Esophagus squamous epithelium (tissue), 4 donors: Measurements from ENCODE around the gene ULK4.

ENCODE experiments used
- CTCF ChIP-seq, 6 experiments: fragments of 450-650 bp in 4 of 6; fragments of 200-600 bp in 2 of 6; sonication (generic) in 2 of 6; IDR thresholded peaks; one replicate each; pipeline ENCODE4 v1.5.1; 2016 to 2019; ENCODE audit warnings: antibody characterized with exemption in 6 of 6, mild to moderate bottlenecking in 4 of 6, moderate library complexity in 4 of 6
- POLR2A ChIP-seq, 4 donors: fragments of 450-650 bp; IDR thresholded peaks; one replicate each; pipeline ENCODE4 v1.6.1; 2017; ENCODE audit warnings: antibody characterized with exemption in 4 of 4, mild to moderate bottlenecking in 4 of 4, moderate library complexity in 3 of 4

- no peak for TF ChIP-seq CTCF (IDR thresholded peaks at IDR 0.05)
- no peak for TF ChIP-seq POLR2A (IDR thresholded peaks at IDR 0.05)
These were observed 388.3 kb downstream of the ULK4 start for GRCh38 chr3:41573591-41573990.
